ENCODE measurements around the gene FIBCD1.

The FIBCD1 gene

DNA sequence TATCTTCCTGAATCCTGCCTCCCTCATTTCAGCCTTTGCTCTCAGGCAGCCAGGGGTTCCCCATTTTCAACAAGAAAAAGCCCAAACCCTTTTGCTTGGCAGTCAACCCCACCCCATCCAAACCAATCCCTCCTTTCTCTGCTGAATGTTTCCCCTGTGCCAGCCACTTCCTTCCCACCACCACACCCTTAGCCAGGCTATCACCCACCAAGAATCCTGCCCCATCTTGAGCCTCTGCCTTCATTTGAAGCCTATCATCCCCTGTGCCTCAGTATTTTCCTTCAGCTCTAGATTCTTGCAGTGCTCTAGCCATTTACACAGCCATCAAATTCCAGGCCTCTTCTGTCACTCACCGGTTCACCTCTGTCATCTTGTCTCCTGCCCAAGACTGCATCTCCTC lies 15.3 kb upstream of the FIBCD1 start:
- no peak for DNase-seq

DNA sequence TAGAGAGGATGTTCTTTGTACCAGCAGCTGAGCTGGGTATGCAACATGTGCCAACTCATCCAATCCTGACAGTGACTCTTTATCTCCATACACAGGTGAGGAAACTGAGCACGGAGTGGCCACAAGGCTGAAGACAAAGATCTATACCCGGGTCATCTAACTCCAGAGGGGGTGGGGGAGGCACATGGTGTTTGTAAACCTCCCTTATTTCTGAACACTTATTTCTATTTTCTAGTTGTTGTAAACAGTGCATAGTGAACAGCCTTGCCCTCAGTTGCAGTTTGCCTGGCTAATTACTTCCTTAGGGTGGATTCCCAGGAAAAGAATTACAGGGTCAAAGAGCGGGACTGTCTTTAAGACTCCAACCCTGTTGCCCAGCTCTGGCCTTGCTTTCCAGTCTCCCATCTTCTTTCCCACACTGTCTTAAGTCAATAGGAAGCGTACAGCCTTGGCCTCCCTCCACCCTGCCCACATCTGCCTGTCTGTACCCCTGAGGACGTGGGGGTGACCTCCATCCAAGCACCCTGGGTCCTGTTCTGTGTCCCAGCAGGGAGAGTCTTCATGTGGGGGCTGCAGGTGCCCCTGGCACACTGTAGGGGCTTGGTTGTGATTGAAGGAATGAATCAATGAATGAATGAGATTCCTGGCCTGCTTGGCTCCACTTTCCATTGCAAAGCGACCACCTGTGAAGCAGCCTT lies 13.2 kb upstream of the FIBCD1 start:
- DNase-seq = no peak

- DNase-seq = no peak
These were observed 10.9 kb upstream of the FIBCD1 start for GRCh38 chr9:130950039-130950311.

DNA sequence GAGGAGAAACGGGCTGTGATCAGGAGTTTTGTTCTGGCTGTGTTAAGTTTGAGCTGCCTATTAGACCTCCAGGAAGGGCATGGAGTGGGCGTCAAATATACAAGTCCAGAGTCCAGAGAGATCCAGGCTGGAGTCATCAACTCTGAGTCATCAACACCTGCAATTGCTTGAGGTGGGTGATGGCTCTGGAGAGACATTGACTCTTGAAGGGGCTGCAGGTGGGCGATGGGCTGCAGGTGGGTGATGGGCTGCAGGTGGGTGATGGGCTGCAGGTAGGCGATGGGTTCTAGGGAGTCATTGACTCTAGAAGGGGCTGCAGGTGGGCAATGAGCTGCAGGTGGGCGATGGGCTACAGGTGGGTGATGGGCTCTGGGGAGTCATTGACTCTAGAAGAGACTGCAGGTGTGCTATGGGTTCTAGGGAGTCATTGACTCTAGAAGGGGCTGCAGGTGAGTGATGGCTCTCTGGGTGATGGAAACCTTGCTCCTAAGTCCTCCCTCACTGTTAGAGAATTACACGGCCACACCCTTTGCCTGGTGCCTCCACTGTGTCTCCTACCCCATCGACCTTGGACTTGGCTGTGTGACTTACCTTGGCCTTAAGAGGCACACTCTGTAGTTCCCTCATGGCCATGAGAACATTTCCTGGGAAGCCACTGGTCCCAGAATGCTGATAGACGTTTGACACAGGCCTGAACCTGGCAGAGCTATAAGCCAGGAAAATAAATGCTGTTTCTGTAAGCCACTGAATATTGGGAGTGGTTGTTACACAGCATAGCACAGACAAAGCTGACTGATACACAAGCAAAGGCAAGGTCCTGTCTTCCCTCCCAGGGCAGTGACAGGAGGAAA lies 10.4 kb upstream of the FIBCD1 start:
- DNase-seq = no peak

- DNase-seq = no peak
These were observed 9.2 kb upstream of the FIBCD1 start for GRCh38 chr9:130948266-130948665.

- no peak for DNase-seq
These were observed 8.6 kb upstream of the FIBCD1 start for GRCh38 chr9:130947618-130948140.

- DNase-seq = peak in 1 of 2 experiments; percentile 46
These were observed 7.9 kb upstream of the FIBCD1 start for GRCh38 chr9:130946766-130947617.

DNA sequence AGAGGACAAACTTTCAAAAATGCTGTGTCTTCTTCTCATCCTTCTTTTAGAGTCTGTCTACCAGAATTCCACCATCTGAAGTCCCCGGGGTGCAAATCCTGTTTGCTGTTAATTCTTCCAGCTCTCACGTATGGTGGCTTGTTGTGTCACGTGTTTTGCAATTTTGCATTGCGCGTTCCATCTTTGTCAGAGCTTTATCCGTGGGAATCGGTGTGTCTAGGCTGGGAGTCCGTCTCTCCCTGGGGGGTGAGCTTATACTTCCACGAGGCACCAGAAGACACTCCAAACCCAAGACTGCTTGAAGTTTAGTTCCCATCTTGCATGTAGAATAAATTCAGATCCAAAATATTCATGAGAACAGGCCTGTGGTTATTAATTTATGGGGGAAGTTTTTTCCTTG lies 6.1 kb upstream of the FIBCD1 start:
- no peak for DNase-seq

GRCh38 chr9:130944510-130945058 lies 5.5 kb upstream of the FIBCD1 start:
- no peak for DNase-seq

DNA sequence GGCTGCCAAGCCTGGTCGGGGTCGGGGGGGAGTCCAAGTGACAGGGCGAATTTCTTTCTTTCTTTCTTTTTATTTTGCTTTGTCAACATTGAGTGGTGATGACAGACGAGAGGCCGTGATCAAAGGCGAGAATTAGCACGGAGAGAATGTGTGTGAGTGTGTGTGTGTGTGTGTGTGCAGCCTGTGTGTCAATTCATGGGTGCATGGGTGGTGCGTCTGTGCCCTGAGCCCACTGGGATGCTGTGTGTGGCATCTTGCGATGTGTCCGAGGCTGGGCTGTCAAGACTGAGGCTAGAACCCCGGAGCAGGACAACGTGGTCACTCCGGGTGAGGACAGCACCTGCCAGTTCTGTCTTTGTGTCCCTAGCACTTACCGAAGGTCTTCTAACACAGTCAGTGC lies 4.7 kb upstream of the FIBCD1 start:
- no peak for DNase-seq

DNA sequence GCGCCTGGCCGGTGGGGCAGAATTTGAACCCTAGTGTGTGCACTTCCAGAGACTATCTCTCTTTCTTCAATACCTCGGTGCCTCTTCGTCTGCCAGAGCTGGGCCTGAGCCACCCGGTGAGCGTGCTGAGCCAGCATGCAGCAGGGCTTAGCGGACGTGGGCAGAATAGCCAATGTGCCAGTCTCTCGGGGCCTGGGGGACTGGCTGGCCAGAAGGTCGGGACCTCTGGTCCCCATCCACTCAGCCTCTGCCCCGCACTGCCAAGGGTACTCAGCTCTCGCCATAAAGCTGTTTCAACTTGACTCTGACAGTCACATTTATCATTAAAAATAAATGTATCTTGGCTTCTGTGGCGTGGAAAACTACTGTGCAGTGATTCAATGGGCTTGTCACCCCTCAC lies 4.2 kb upstream of the FIBCD1 start:
- no peak for DNase-seq

DNA sequence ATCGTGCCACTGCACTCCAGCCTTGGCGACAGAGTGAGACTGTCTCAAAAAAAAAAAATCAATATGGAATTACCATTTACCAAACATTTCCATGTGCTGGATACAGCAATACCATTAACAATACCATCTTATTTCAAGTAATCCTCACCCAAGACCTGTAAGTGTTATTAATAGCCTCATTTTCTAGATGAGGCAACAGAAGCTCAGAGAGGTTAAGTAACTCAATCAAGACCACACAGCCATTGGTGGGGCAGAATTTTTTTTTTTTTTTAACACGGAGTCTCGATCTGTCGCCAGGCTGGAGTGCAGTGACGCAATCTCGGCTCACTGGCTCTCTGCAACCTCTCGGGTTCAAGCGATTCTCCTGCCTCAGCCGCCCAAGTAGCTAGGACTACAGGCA lies 3.6 kb upstream of the FIBCD1 start:
- DNase-seq = no peak

- no peak for DNase-seq
These were observed 3.0 kb upstream of the FIBCD1 start for GRCh38 chr9:130942084-130942483.

- peak; percentile 70 to 81 for DNase-seq
These were observed 1.9 kb upstream of the FIBCD1 start for GRCh38 chr9:130940693-130941576.

- peak in 1 of 2 experiments; percentile 15 for DNase-seq
These were observed 1.0 kb upstream of the FIBCD1 start for GRCh38 chr9:130940027-130940549.

DNA sequence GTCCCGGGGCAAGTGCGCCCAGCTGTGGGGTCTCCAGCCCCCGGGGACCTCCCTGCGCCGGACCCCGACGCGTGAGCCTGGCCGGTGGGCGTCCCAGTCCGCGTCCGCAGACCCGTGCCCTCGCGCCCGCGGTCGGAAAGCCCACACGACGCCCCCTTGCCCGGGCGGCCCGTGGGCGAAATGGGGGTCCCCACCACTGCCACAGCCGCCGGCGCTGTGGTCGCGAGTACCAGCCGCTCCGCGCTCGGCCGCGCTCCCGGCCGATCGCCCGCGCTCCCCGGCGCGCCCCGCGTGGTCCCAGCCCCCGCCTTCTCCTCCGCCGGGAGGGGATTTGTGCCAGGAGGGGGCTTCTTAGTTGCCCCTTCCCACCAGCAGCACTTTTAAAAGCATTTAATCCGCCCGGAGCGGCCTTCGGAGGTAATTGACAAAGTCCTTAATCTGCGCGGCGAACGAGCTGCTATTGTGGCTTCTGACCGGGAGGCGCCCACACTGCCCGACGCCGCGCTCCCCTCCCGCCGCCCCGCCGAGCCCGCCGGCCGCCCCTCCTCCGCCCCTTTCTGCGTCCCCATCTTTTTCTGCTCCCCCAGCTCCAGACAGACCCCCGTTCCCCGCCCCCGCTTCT lies 469 bp upstream of the FIBCD1 start:
- DNase-seq = peak in 1 of 2 experiments; percentile 19

DNA sequence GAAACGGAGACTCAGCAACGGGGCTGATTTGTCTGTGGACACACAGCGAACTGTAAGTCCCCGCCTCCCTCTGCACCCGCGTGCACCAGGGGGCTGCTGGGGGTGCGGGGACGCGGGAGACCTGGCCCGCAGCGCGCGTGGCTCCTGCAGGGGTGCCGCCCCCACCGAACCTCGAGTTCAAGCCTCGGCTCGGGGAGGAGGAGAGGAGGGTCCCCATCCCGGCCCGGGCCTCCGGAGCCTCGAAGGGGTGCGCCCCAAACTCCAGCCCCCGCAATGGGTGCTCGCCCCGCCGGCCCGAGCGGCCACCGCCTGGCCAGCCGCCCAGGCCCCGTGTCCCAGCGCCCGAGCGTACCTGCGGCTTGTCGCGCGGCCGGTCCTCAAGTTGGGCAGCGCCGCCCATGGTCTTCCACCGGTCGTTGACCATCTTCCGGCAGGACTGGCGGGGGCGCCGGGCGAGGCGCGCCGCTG lies 829 bp downstream of the FIBCD1 start:
- no peak for DNase-seq

DNA sequence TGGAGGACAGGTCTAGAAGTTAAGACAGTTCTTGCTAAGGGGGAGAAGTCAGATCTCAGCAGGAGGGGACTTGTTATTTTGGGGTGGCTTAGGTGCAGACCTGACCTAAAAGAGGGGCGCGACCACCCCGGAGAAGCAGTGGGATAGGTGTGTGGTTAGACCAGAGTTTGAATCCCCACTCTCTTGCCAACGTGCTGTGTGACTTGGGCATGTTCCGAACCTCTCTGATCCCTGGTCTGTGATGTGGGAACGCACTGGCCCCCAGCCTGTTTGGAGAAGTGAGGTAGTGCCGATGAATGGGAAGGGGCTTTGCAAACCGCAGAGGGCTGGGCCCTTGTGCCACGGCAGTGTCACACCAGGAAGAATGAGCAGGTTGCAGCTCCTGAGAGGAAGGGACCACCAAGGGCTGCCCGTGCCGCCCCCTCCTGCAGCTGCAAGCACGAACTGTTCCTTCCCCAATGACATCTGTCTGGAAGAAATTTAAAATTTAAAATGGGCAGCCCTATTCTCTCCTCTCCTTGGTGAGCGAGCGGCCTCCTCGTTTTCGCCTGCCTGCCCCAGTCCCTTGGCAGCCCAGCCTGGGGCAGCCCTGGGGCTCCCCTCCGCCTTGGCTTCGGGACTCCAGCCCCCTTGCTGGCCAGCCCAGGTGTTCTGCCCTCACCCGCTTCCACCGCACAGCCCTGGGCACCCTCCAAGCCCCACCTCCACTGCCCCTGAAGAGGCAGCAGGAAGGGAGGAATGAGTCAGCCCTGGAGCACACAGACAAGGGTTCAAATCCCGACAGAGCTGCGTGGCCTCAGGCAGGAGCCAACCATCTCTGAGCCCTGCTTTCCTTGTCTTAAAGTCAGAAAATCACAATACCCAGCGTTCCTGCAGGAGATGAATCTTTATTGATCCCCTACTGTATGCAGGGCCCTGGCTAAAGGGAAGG lies 1.6 kb downstream of the FIBCD1 start:
- no peak for DNase-seq

DNA sequence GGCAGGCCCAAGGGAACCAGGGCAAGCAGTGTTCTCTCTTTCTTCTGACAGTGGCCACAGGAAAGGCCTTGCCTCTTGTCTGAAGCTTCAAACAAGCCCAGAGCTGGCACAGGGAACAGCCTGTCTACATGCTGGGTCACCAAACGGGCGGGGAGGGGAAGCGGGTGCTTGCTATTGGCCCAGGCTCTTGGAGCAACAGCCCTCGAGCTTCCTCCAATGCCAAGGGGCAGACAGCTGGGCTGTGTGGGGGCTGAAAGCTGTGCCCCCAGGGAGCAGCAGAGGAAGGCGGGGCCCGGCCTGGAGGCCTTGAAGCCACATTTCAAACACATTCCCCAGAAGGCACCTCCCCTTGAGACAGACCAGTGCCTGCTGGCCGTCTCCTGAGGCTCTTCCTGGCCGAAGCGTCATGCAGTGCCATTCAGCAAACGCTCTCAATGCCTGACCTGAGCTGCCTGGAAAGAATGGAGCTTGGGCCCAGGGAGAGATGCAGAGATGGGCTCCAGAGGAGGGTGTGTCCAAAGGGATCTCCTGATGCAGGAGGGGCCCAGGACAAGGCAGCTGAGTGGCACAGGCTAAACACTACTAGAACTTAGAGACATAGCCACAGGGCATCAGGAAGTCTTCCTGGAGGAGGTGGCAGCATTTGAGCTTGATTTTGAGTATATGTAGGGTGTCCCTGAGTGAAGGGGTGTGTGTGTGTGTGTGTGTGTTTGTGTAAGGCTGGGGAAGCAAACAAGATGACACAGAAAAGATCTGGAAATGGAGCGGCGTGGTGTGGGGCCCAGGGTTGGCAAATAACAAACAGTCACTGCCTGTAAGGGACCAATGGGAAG lies 2.5 kb downstream of the FIBCD1 start:
- DNase-seq = no peak

Measured in NCI-H1930 (cell line).